Embryonic facial prominence (tissue), 1 donor: Measurements from ENCODE around the gene CTSO.
"Not testable (repeated sequence)": the region's sequence is repeated elsewhere in the genome, so short reads cannot be mapped to it uniquely, and the experiment has no call there.

ENCODE experiments used
- DNase-seq: peaks from one replicate; pipeline ENCODE4 v3.0.0-alpha.2; 2016; ENCODE audit errors: extremely low spot score

Gene CTSO

DNA sequence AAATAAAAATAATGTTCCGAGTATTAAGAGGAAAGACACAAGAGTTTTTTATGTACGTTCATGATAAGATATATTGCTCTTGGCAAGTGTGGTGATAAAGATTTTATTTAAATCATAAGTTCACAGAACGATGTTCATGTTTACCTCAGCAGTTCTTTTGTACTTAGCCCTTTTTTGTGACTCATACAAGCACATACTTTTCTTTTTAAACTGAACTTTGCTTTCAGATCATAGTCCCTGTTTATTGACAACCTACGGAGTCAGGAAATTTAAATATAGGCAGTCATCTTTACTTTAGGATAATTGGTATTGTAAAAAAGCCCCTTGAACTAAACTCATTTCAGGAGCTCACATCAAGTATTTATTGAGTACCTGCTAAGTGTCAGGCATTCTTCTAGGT, 1.3 kb upstream of the CTSO start:
- no peak for DNase-seq

- no peak for DNase-seq
Observed at GRCh38 chr4:155954118-155954685, 536 bp upstream of the CTSO start.

DNA sequence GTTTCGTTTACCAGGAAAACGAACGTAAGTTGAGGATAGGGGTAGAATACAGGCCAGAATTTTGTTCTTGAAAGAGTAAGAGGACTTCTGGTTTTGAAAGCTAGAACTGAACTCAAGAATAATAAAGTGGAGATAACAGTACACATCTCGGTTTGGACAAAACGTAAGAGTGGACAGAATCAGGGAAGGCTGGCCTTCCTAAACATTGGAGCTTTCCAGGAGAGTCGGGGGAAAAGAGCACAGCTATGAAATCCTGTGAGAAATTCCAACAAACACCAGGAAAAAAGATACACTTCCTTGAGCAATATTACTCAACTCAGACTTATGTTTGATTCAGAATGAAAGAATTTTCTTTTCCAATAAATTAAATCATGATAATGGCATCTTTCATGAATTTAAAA, 1.2 kb downstream of the CTSO start:
- no peak for DNase-seq

DNA sequence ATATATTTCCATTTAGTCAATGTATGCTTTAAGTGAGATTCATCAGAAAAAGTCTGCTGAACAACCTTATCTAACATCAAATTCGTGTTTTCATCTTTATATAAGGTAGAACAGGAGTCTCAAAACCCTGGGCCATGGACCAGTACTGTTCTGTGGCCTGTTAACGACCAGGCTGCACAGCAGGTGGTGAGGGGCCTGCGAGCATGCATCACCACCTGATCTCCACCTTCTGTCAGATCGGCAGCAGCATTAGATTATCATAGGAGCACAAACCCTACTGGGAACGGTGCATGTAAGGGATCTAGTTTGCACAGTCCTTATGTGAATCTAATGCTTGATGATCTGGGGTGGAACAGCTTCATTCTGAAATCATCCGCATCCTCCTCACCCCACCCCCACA, 3.2 kb downstream of the CTSO start:
- no peak for DNase-seq

DNA sequence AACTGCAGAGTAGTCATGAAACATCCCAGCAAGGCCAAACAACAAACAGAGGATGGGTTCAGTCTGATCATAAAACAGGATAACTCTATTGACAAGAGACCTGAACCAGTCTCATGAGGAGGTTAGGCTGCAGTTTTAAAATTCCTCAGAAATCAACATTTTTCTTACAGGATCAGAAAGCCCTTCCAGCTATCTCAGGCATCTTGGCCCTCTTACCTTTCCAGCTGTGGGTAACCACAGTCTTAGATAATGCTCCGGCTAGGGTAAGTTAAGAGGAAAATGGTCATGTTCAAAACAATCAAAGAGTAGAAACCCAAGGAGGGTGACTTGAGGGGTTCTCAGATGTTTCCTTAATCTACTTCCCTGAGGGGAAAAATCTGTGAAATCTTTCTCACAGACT, 5.1 kb downstream of the CTSO start:
- DNase-seq, result no peak

GRCh38 chr4:155946486-155946885, 7.2 kb downstream of the CTSO start:
- DNase-seq, result no peak

- no peak for DNase-seq
Observed at GRCh38 chr4:155944516-155944915, 9.2 kb downstream of the CTSO start.

DNA sequence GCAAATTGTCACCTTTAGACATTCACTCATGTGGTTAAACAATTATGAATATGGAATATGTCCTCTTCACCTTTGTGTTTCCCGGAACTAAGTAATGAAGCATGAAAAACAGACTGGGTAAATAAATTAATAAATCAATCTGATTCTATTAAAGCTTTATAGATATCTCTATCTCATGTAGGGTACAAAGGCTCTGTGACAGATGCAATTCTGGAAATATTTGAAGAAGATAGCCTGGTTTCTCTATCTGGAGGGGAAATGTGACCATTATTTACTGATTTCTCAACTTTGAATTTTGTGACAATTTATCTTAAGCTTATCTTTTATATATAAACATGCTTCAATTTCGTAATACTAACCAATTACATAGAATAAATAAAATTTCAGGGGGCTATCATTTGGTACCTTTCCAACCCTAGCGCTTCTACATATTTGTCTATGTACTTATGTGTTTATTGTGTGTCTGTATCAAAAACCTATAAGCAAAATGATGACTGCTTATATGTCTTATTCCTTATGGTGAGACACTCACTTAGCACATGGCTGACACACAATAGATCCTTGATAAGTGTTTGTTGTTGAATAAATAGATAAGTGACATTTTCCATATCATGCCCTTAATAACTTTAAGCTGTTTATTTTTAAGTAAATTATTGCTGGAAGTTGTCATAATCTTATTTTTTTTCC, 9.9 kb downstream of the CTSO start:
- DNase-seq, result no peak

- no peak for DNase-seq
Observed at GRCh38 chr4:155941820-155942219, 11.8 kb downstream of the CTSO start.

DNA sequence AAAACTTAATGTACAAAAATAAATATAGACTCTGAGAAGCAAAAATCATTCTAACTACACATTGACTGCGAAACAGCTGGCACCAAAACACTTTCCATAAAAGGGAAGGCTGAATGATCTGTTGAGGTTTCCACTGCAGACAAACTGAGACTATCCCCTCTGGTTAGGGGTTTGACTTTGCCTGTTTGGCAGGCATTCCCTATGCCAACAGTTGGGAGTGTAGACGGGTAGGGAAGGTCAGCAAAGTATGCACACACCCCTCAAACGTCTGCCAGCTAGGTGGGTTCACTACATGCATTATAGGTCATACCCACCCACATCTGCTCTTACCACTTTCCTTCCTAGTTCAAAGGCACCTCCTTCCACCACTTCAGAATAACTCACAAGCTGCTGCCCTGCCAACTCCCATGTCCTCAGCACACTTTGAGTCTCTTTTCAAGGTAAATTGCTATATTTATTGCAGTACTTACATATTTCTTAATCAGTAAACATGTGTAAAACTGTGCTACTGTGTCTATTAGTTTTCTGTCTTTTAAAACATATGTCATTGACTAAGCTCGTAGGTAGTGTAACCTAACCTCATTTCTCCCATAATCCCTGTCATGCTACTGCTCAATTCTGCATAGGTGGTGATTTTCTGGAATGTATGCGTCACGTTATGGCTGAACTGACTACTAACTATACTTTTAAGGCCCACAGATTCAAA, 12.4 kb downstream of the CTSO start:
- no peak for DNase-seq

GRCh38 chr4:155935389-155935986, 18.2 kb downstream of the CTSO start:
- no peak for DNase-seq

GRCh38 chr4:155934634-155935033, 19.0 kb downstream of the CTSO start:
- not testable (repeated sequence) for DNase-seq

GRCh38 chr4:155931634-155932033, 22.0 kb downstream of the CTSO start:
- DNase-seq, result no peak

GRCh38 chr4:155930330-155930729, 23.3 kb downstream of the CTSO start:
- DNase-seq, result no peak

- no peak for DNase-seq
Observed at GRCh38 chr4:155929833-155930232, 23.8 kb downstream of the CTSO start.

GRCh38 chr4:155924637-155925036, 29.0 kb downstream of the CTSO start:
- DNase-seq, result no peak

- DNase-seq, result no peak
Observed at GRCh38 chr4:155921597-155921996, 32.1 kb downstream of the CTSO start.

GRCh38 chr4:155914782-155915181, 38.9 kb downstream of the CTSO start:
- DNase-seq, result no peak

- DNase-seq, result no peak
Observed at GRCh38 chr4:155911905-155912304, 41.8 kb downstream of the CTSO start.

DNA sequence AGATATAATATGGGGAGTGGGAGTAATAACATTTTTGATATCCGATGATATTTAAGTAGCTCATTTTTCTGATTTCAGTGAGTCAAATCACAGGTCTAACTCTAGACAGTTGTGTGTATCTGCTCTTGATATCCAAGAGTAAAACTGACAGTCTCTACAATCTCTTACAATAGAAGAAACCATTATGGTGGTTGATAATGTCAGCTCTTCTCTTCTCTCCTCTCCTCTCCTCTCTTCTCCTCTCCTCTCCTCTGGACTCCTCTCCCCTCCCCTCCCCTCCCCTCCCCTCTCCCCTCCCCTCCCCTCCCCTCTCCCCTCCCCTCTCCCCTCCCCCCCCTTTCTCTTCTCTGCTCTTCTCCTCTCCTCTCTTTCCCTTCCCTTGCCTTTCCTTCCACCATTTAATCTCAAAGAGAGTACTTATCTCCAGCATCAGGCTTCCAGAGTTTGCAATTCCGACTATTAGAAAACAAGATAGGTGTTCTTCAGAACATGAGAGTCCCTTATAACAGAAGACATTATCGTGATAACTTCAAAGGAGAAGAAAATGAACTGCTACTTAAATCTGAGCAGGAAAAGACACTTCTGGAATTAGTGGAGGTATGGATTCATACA, 43.9 kb downstream of the CTSO start:
- no peak for DNase-seq

GRCh38 chr4:155908187-155909139, 45.2 kb downstream of the CTSO start:
- no peak for DNase-seq
